IPS-18c (cell line): ENCODE results near the gene ZSCAN12.
A peak's percentile ranks its signal among the peaks of the same experiment; 100 is the strongest.
"Not testable (repeated sequence)": the region's sequence is repeated elsewhere in the genome, so short reads cannot be mapped to it uniquely, and the experiment has no call there.

Experiments
- H3K4me3 ChIP-seq: 2 replicates; pipeline ENCODE4 v1.7.0; 2013; ENCODE audit warnings: low read depth, mild to moderate bottlenecking, low read length, moderate library complexity; ENCODE audit not compliant: insufficient read depth
- H3K9me3 ChIP-seq: one replicate; pipeline ENCODE4 v1.6.1; 2013; ENCODE audit warnings: mild to moderate bottlenecking, low read length, moderate library complexity; ENCODE audit not compliant: control insufficient read depth, insufficient read depth

ZSCAN12 gene

DNA sequence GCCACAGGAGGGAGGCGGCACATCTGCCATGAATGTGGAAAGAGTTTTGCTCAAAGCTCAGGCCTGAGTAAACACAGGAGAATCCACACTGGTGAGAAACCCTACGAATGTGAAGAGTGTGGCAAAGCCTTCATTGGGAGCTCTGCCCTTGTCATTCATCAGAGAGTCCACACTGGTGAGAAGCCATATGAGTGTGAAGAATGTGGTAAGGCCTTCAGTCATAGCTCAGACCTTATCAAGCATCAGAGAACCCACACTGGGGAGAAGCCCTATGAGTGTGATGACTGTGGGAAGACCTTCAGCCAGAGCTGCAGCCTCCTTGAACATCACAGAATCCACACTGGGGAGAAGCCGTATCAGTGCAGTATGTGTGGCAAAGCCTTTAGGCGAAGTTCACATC, 34.0 kb downstream of the ZSCAN12 start:
- H3K4me3 ChIP-seq, result not testable (repeated sequence)

GRCh38 chr6:28360961-28361360, 38.6 kb downstream of the ZSCAN12 start:
- no peaks in the 10 kb centered on the region for H3K9me3 ChIP-seq

More for the DNA sequence above, 34.0 kb downstream of the ZSCAN12 start:
- not testable (repeated sequence) for H3K9me3 ChIP-seq

GRCh38 chr6:28359562-28359961, 40.0 kb downstream of the ZSCAN12 start:
- not testable (repeated sequence) for H3K4me3 ChIP-seq, H3K9me3 ChIP-seq

More at GRCh38 chr6:28360961-28361360, 38.6 kb downstream of the ZSCAN12 start:
- no peak overlapping the region for H3K4me3 ChIP-seq

DNA sequence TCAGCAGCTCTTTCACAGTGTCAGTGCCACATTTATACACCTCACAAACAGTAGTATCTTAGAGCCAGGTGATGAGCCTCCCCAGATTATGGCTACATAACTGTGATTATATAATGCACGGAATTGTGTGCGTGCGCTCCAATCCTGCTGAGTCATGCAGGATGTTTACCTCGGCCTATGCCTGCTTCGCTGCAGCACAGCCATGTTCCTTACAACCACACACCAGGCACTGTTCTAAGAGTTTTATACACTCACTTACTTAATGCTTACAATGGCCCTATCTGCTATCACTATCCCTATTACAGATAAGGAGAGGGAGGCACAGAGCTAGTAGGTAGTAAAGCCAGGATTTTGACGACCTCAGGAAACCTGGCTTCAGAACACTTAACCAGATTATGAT, 42.5 kb downstream of the ZSCAN12 start:
- H3K9me3 ChIP-seq, result no peaks in the 10 kb centered on the region
- H3K4me3 ChIP-seq, result no peak overlapping the region

DNA sequence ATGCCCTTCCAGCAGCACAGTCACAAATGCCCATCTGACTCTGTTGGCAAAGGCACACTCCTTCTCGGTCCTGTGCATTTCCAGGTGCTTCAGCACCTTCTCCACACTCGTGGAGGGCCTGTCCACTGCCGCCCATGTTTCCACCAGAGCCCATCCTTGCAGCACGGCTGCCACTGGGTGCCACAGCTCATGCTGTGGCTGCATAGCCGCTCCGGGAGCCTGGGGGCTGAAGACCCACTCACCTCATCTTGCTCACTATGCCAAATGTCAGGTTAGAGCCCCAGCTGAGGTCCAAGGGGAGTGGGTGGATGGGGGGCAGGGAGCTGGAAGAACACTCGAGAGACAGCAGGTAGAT, 42.9 kb downstream of the ZSCAN12 start:
- Histone ChIP-seq H3K4me3 (no peak overlapping the region), H3K9me3 (no peaks in the 10 kb centered on the region)

GRCh38 chr6:28355743-28356665, 43.5 kb downstream of the ZSCAN12 start:
- H3K9me3 ChIP-seq, result no peaks in the 10 kb centered on the region
- H3K4me3 ChIP-seq, result peak overlapping the region; percentile 49

DNA sequence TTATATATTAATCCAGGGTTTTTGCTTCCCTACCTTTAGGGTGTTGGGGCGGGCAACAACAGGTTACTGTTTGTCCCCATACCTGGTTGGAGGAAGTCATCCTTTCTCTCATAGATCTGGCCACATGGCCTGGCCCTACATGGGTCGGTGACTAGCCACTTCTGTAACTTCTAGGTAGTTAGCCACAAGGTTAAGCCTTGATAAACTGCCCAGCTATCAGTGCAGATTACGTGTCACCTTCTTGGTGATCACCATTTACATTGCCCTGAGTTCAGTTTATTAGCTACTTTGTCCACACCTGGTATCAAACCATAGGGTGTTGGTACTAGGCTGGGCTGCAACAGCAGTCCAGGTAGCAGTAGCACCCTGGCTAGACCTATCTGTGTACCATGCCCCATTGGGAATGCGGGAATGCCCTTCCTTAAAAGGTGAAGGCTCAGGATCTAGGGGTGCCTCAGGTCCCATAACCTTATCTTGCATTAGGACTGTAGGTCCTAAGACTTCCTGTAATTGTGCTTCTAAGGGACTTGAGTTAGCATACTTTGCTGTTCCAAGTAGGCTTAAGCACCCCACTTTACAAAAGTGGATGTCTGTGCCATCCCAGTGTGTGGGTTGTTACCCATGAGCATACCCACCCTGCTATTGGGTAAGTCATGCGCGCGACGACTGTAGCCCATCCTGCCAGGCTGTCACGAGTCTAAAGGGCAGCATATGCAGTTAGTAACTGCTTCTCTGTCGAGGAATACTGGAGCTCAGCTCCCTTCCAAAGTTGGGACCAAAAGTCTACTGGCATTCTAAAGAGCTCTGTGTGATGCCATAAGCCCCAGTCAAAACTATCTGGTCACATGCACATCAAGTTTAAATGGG, 44.6 kb downstream of the ZSCAN12 start:
- Histone ChIP-seq H3K4me3 (no peak overlapping the region), H3K9me3 (no peaks in the 10 kb centered on the region)

DNA sequence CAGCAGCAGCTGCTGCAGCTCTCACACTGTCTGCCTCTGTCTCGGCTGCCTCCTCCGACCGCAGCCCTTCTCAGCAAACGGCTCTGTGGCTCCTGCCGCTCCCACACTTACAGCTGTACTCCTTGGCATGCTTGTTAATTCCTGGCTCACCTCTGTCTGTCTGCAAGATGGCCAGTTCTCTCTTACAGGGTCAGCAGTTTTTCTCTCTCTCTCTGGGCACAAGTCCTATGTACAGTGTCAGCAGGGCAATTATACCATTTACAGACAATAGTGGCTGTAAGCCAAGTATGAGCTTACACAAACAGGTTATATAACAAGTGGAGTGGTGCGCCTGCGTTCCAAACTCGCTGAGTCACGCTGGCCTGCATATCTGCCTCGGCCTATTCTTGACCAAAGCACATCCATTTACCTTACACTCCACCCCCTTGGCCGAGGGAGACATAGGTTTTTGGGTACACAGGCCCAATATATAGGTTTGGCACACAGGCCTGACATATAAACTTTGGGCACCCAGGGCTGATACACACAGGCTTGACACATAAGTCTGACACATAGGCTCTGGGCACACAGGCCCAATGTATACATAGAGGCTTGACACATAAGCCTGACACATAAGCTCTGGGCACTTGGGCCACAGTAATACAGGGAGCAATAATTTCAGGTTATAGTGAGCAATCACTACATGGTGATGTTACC, 45.4 kb downstream of the ZSCAN12 start:
- H3K4me3 ChIP-seq, result no peak overlapping the region
- H3K9me3 ChIP-seq, result no peaks in the 10 kb centered on the region

DNA sequence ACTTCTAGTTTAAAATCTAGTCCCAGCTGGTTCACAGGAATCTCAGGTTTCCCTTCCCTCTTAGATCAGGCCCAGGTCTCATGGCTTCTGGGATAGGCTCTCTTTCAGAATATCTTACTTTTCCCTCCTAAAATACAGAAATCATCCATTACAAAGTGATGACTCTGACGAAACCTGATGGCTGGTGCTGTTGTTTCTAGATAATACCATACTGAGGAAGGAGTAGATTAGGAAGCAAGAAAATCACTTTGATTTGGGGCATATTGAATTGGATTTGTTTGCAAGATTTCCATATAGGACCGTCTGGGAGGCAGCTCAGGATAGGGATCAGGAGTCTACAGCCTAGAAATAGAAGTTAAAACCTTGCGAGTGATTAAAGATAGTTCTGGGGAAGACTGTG, 46.2 kb downstream of the ZSCAN12 start:
- no peaks in the 10 kb centered on the region for H3K9me3 ChIP-seq
- no peak overlapping the region for H3K4me3 ChIP-seq

DNA sequence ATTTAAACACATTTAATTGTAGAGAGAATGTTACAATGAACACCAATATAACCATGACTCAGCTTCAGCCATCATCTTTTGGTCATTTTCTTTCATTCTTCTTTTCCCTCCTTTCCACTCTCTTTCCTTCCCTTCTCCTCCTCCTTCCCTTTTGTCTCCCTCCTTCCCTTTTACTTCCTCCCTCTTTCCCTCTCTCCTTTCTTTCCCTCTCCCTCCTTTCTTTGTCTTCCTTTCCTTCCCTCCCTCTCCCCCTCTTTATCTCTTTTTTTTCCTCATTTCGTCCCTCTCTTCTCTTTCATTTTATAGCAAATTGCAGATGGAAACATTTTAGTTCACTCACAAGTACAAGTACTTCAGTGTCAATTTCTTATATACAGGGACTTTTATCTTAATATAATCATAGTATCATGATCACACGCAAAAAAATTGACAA, 48.0 kb downstream of the ZSCAN12 start:
- no peak overlapping the region for H3K4me3 ChIP-seq

GRCh38 chr6:28351087-28351486, 48.5 kb downstream of the ZSCAN12 start:
- H3K4me3 ChIP-seq, result no peak overlapping the region; the same call in 1 of the 2 replicates
- H3K9me3 ChIP-seq, result no peaks in the 10 kb centered on the region

More for the DNA sequence above, 48.0 kb downstream of the ZSCAN12 start:
- no peaks in the 10 kb centered on the region for H3K9me3 ChIP-seq

GRCh38 chr6:28349892-28350737, 49.4 kb downstream of the ZSCAN12 start, which contains the start of gene ZKSCAN3:
ZKSCAN3 (plus strand) TSS chr6:28349947; CDS start chr6:28359587, 9,640 bp downstream.
- Histone ChIP-seq H3K9me3 (no peaks in the 10 kb centered on the region), H3K4me3 (peak within 1 kb of the TSS; percentile 85)

- peak overlapping the region; percentile 85 for H3K4me3 ChIP-seq
- H3K9me3 ChIP-seq, result no peaks in the 10 kb centered on the region
Observed at GRCh38 chr6:28349344-28349891, 50.1 kb downstream of the ZSCAN12 start.

DNA sequence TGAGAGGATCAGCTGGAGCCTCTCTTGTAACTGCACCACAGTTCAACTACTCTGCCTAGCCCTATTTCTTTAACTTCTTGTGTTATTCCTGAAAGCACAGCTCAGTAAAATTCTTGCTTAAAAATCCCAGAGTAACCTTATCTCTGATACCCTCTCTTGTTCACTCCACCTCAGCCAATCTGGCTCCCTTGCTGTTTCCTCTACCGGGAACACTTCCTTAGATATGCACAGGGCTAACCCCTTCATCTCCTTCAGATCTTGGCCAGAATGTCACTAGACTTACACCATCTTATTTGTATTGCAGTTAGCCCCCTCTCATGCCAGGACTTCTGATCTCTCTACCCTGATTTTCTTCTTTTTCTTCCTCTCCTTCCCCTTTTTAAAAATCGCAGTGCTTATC, 52.4 kb downstream of the ZSCAN12 start:
- Histone ChIP-seq H3K4me3 (no peak overlapping the region), H3K9me3 (no peaks in the 10 kb centered on the region)

GRCh38 chr6:28345201-28345600, 54.3 kb downstream of the ZSCAN12 start:
- Histone ChIP-seq H3K4me3 (no peak overlapping the region), H3K9me3 (no peaks in the 10 kb centered on the region)
